HUDEP-2 (cell line): Measurements from ENCODE around the gene COQ8B.

Source experiments
- DNase-seq, 76 experiments: peaks; one replicate each; lab custom pipeline; 2025; ENCODE audit not compliant: unreplicated experiment in 76 of 76; lab: John Stamatoyannopoulos, UW

Gene COQ8B

GRCh38 chr19:40642051-40642706 lies 74.5 kb downstream of the COQ8B start:
- DNase-seq = no peak
